ENCODE data around the gene PEPD.

DNA sequence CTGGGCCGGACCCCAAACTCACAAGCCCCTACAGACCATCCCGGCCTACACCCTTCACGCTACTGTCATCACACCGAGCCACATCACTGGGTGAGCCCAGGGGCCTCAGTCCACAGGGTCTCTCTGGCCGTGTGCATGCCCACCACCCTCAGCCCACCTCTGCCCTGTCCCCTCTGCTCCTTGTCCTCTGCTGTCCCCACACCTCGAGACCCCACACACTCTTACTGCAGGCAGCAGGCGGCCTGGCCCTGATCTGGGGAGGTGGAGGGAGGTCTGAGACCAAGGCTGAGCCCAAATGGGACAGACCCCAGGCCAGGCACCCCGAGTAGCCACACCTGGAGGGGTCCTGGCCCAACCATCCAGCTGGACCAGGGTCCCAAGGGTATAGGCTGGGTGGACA is 35.2 kb downstream of the PEPD start:
- TF ChIP-seq, protein P1, sequence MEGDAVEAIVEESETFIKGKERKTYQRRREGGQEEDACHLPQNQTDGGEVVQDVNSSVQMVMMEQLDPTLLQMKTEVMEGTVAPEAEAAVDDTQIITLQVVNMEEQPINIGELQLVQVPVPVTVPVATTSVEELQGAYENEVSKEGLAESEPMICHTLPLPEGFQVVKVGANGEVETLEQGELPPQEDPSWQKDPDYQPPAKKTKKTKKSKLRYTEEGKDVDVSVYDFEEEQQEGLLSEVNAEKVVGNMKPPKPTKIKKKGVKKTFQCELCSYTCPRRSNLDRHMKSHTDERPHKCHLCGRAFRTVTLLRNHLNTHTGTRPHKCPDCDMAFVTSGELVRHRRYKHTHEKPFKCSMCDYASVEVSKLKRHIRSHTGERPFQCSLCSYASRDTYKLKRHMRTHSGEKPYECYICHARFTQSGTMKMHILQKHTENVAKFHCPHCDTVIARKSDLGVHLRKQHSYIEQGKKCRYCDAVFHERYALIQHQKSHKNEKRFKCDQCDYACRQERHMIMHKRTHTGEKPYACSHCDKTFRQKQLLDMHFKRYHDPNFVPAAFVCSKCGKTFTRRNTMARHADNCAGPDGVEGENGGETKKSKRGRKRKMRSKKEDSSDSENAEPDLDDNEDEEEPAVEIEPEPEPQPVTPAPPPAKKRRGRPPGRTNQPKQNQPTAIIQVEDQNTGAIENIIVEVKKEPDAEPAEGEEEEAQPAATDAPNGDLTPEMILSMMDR (IDR thresholded peaks at IDR 0.05): no peak
- TF ChIP-seq ZFX (IDR thresholded peaks at IDR 0.05; ENCODE audit: borderline replicate concordance): no peak
